Ishikawa (cell line): ENCODE results near the gene SLC25A30.

Source experiments
- CREB1 ChIP-seq: IDR thresholded peaks from 2 replicates; pipeline ENCODE4 v1.6.1; 2012; ENCODE audit warnings: low read depth
- EGR1 ChIP-seq: IDR thresholded peaks from 2 replicates; pipeline ENCODE4 v1.6.1; 2012
- EP300 ChIP-seq: IDR thresholded peaks from 2 replicates; pipeline ENCODE4 v1.6.1; 2012; ENCODE audit warnings: borderline replicate concordance
- FOXM1 ChIP-seq: IDR thresholded peaks from 2 replicates; pipeline ENCODE4 v1.6.1; 2012; ENCODE audit warnings: low read depth, borderline replicate concordance
- NFIC ChIP-seq: IDR thresholded peaks from 2 replicates; pipeline ENCODE4 v1.6.1; 2012
- RAD21 ChIP-seq: IDR thresholded peaks from 2 replicates; pipeline ENCODE4 v1.6.1; 2012; ENCODE audit warnings: low read depth
- TAF1 ChIP-seq: IDR thresholded peaks from 2 replicates; pipeline ENCODE4 v1.6.1; 2012; ENCODE audit warnings: low read depth, mild to moderate bottlenecking
- TCF12 ChIP-seq: IDR thresholded peaks from 2 replicates; pipeline ENCODE4 v1.6.1; 2012; ENCODE audit warnings: low read depth
- TEAD4 ChIP-seq: IDR thresholded peaks from 2 replicates; pipeline ENCODE4 v1.6.1; 2012
- YY1 ChIP-seq: IDR thresholded peaks from 2 replicates; pipeline ENCODE4 v1.6.1; 2012; ENCODE audit warnings: low read depth
- ZBTB7A ChIP-seq: IDR thresholded peaks from 2 replicates; pipeline ENCODE4 v1.6.1; 2012; ENCODE audit warnings: low read depth
- TF ChIP-seq, protein P1 (sequence below): IDR thresholded peaks from 2 replicates; pipeline ENCODE4 v1.6.1; 2012
- TF ChIP-seq, protein P2 (sequence below): IDR thresholded peaks from 2 replicates; pipeline ENCODE4 v1.6.1; 2012; ENCODE audit warnings: low read depth, mild to moderate bottlenecking
- TF ChIP-seq, protein P3 (sequence below): IDR thresholded peaks from 2 replicates; pipeline ENCODE4 v1.6.1; 2012

DNA sequence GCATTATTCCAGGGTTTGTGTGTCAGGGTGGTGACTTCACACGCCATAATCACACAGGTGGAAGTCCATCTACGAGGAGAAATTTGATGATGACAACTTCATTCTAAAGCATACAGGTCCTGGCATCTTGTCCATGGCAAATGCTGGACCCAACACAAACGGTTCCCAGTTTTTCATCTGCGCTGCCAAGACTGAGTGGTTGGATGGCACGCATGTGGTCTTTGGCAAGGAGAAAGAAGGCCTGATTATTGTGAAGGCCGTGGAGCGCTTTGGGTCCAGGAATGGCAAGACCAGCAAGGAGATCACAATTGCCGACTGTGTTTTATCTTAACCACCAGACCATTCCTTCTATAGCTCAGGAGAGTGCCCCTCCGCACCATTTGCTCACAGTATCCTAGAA, 18.2 kb upstream of the SLC25A30 start:
- TF ChIP-seq TCF12 (no peak), CREB1 (no peak), TAF1 (no peak), EGR1 (no peak), RAD21 (no peak), FOXM1 (no peak), EP300 (no peak), NFIC (no peak), TEAD4 (no peak), ZBTB7A (no peak), YY1 (no peak)
- TF ChIP-seq, protein P1, sequence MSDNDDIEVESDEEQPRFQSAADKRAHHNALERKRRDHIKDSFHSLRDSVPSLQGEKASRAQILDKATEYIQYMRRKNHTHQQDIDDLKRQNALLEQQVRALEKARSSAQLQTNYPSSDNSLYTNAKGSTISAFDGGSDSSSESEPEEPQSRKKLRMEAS = no peak
- TF ChIP-seq, protein P2, sequence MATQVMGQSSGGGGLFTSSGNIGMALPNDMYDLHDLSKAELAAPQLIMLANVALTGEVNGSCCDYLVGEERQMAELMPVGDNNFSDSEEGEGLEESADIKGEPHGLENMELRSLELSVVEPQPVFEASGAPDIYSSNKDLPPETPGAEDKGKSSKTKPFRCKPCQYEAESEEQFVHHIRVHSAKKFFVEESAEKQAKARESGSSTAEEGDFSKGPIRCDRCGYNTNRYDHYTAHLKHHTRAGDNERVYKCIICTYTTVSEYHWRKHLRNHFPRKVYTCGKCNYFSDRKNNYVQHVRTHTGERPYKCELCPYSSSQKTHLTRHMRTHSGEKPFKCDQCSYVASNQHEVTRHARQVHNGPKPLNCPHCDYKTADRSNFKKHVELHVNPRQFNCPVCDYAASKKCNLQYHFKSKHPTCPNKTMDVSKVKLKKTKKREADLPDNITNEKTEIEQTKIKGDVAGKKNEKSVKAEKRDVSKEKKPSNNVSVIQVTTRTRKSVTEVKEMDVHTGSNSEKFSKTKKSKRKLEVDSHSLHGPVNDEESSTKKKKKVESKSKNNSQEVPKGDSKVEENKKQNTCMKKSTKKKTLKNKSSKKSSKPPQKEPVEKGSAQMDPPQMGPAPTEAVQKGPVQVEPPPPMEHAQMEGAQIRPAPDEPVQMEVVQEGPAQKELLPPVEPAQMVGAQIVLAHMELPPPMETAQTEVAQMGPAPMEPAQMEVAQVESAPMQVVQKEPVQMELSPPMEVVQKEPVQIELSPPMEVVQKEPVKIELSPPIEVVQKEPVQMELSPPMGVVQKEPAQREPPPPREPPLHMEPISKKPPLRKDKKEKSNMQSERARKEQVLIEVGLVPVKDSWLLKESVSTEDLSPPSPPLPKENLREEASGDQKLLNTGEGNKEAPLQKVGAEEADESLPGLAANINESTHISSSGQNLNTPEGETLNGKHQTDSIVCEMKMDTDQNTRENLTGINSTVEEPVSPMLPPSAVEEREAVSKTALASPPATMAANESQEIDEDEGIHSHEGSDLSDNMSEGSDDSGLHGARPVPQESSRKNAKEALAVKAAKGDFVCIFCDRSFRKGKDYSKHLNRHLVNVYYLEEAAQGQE = no peak
- TF ChIP-seq, protein P3, sequence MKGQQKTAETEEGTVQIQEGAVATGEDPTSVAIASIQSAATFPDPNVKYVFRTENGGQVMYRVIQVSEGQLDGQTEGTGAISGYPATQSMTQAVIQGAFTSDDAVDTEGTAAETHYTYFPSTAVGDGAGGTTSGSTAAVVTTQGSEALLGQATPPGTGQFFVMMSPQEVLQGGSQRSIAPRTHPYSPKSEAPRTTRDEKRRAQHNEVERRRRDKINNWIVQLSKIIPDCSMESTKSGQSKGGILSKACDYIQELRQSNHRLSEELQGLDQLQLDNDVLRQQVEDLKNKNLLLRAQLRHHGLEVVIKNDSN = no peak
